Right lobe of liver (tissue), 6 donors: Measurements from ENCODE around the gene STK17B. TPM values are rescaled to one million over a fixed set of nuclear protein-coding genes. Genes with fewer than 3 reads are reported as not detected.
A peak's percentile ranks its signal among the peaks of the same experiment; 100 is the strongest.

Experiments used
- ATAC-seq, 4 donors: fragments of 200-7000 bp; cut with Tn5 transposase; one replicate each; pipeline ENCODE4 v1.9.1; 2020; ENCODE audit warnings: mild to moderate bottlenecking in 4 of 4, moderate library complexity in 4 of 4
- DNase-seq, 3 donors: peaks; one replicate each; pipeline ENCODE4 v3.0.0-alpha.2; 2020
- H3K27ac ChIP-seq, 3 donors: fragments of 200-600 bp; one replicate each; pipeline ENCODE4 v1.8.0; 2022
- H3K27me3 ChIP-seq, 2 donors: fragments of 200-600 bp; one replicate each; pipeline ENCODE4 v1.8.0; 2022
- H3K36me3 ChIP-seq, 4 donors: fragments of 200-600 bp; sonication (generic) in 1 of 4; one replicate each; pipeline versions ENCODE4 v1.5.1 to v1.8.0; 2017 to 2022; ENCODE audit warnings: control low read depth in 1 of 4
- H3K4me1 ChIP-seq, 4 donors: fragments of 200-600 bp; sonication (generic) in 1 of 4; one replicate each; pipeline versions ENCODE4 v1.5.1 to v1.8.0; 2017 to 2022; ENCODE audit warnings: control low read depth in 1 of 4
- H3K4me3 ChIP-seq, 3 donors: fragments of 200-600 bp; one replicate each; pipeline ENCODE4 v1.8.0; 2022
- H3K9me3 ChIP-seq, 4 donors: fragments of 200-600 bp; sonication (generic) in 1 of 4; one replicate each; pipeline versions ENCODE4 v1.5.1 to v1.8.0; 2017 to 2022; ENCODE audit warnings: control low read depth in 1 of 4
- POLR2A ChIP-seq: fragments of 450-650 bp; IDR thresholded peaks from one replicate; pipeline ENCODE4 v1.6.1; 2017; ENCODE audit warnings: antibody characterized with exemption, mild to moderate bottlenecking
- WGBS: methylation state at CpG from one replicate; pipeline ENCODE4 v1.1.6; 2018; ENCODE audit warnings: low coverage, low lambda C conversion rate; ENCODE audit not compliant: insufficient coverage; ENCODE audit errors: missing lambda C conversion rate; 5-methylcytosine and 5-hydroxymethylcytosine counted together
- intact Hi-C, 2 donors: fragments of 100-400 bp; cut with DNase I; formaldehyde crosslinking; loops; one replicate each; pipeline versions ENCODE4 v1.11.2 to v1.14.1; 2022
- total RNA-seq, 6 experiments: library from RNA; depleted of rRNA in 2 of 6; stranded (reverse); fragments of >200 nt in 2 of 6; fragmentation: NEBNext Ultra II Directional in 3 of 6; extraction: Animal tissue kit (Norgen Biotek cat#: 25700) in 3 of 6; gene quantifications; one replicate each; pipeline versions ENCODE4 v1.1.0 to v1.2.4, GENCODE V29; 2016 to 2023
- TF ChIP-seq, protein P1 (sequence below), 4 donors: fragments of 200-600 bp in 3 of 4; fragments of 450-650 bp in 1 of 4; IDR thresholded peaks; one replicate each; pipeline versions ENCODE4 v1.5.1 to v1.8.0; 2016 to 2022; ENCODE audit warnings: antibody characterized with exemption in 4 of 4, mild to moderate bottlenecking in 2 of 4
- donor health status: DM: no; HTN: yes; CAD: no.
- donor health status: DM: no; HTN: no; CAD: no.
- donor health status: DM: no; HTN: no; CAD: no.
- donor health status: DM: no; HTN: yes; CAD: no.
- donor health status: DM: no; HTN: yes; CAD: no.

Gene STK17B
- total RNA-seq, 6 experiments from 2014 or later: 1.7 to 8.7 (median 5.1) TPM

DNA sequence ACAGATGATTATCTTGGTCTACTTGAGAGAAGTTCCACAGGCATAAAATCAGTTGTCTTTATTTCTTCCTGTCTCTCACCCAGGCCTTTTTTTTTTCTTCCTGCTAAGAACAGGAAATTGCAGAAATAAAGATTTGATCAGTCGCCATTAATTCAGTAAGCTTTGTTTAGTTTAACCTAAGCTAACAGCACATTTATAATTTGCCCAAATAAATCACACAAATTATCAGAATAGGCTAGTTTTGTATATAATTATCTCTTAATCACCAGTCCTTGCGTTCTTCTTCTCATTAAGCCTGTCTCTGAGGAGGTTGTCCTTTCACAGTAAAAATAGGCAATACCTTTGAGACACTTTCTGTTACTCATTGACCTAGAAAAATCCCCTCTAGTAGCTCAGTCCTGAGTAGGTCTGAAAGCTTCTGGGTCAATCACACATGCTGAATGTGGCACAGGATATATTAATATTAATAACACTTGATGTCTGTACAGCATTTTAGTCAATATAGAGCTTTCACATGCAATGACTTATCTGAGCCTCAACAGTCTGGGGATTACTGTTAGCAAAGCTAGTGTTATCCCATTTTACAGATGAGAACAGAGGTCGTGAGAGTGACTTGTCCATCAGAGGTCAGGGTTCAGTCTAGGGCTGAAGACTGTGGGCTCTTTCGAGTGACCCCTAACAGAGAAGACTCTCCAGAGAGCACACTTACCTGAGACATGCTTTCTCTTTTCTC, 11.2 kb upstream of the STK17B start:
- Histone ChIP-seq H3K27ac (no peak overlapping the region), H3K4me1 (no peaks in the 10 kb centered on the region), H3K4me3 (no peak overlapping the region), H3K27me3 (no peaks in the 10 kb centered on the region), H3K9me3 (no peaks in the 10 kb centered on the region), H3K36me3 (no peaks in the 10 kb centered on the region)
- TF ChIP-seq POLR2A: no peak
- TF ChIP-seq, protein P1, sequence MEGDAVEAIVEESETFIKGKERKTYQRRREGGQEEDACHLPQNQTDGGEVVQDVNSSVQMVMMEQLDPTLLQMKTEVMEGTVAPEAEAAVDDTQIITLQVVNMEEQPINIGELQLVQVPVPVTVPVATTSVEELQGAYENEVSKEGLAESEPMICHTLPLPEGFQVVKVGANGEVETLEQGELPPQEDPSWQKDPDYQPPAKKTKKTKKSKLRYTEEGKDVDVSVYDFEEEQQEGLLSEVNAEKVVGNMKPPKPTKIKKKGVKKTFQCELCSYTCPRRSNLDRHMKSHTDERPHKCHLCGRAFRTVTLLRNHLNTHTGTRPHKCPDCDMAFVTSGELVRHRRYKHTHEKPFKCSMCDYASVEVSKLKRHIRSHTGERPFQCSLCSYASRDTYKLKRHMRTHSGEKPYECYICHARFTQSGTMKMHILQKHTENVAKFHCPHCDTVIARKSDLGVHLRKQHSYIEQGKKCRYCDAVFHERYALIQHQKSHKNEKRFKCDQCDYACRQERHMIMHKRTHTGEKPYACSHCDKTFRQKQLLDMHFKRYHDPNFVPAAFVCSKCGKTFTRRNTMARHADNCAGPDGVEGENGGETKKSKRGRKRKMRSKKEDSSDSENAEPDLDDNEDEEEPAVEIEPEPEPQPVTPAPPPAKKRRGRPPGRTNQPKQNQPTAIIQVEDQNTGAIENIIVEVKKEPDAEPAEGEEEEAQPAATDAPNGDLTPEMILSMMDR (IDR thresholded peaks at IDR 0.05): no peak
- intact Hi-C loops: no loop called here
- ATAC-seq: no peak
- 35% methylated on average over 3 of the region's 4 CpGs for WGBS
- DNase-seq: no peak

DNA sequence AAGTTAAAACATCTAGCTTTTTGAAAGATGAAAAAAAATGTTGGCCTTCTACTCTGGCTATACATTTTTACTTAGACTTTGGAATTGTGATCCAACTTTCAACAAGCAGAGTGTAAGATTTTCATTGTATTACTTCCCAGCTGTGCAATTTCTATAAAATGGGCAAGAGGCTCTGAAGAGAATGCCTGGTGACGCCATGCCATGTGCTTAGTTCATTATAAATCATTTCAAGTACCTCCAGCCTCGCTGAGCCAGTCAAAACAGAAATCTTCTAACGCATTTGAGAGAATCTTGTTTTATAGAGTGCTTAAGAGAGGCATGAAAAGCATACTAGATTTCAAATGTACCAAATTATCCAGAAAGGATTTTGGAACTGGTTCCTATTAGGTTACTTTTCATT, 10.1 kb upstream of the STK17B start:
- intact Hi-C loops: no loop called here
- TF ChIP-seq, protein P1 (IDR thresholded peaks at IDR 0.05): no peak
- TF ChIP-seq POLR2A: no peak
- no peaks in the 10 kb centered on the region for H3K4me1 ChIP-seq
- H3K4me3 ChIP-seq: no peak overlapping the region
- H3K27me3 ChIP-seq: no peaks in the 10 kb centered on the region
- H3K27ac ChIP-seq: no peak overlapping the region
- no peaks in the 10 kb centered on the region for H3K9me3 ChIP-seq
- ATAC-seq (no peak), DNase-seq (no peak)
- WGBS: 72% methylated on average over 3 of the region's 3 CpGs
- no peaks in the 10 kb centered on the region for H3K36me3 ChIP-seq

DNA sequence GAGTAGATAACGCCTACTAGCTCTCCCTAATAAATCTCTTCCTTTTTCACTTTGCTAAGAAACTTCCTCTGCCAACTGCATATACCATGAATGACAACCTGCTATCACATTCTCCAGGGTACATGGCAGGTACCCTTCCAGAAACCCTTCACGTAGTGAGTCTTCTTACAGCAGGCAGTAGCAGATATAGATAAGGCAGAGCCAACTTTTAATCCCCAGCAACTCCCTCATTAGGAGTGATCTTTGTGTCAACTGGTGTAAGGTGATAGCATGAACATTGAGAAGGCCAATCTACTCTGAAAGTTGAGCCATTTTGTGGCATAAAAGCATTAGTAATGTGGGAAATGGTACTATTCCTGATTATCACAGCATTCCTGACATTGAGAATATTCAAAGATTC, 5.7 kb upstream of the STK17B start:
- no peaks in the 10 kb centered on the region for H3K36me3 ChIP-seq
- no peaks in the 10 kb centered on the region for H3K27me3 ChIP-seq
- no peak for TF ChIP-seq POLR2A
- TF ChIP-seq, protein P1 (IDR thresholded peaks at IDR 0.05): no peak
- no peak overlapping the region for H3K27ac ChIP-seq
- no peaks in the 10 kb centered on the region for H3K9me3 ChIP-seq
- no peak overlapping the region for H3K4me3 ChIP-seq
- intact Hi-C loops: no loop called here
- DNase-seq (no peak), ATAC-seq (no peak)
- H3K4me1 ChIP-seq: no peaks in the 10 kb centered on the region
- 55% methylated on average over 2 of the region's 2 CpGs for WGBS

DNA sequence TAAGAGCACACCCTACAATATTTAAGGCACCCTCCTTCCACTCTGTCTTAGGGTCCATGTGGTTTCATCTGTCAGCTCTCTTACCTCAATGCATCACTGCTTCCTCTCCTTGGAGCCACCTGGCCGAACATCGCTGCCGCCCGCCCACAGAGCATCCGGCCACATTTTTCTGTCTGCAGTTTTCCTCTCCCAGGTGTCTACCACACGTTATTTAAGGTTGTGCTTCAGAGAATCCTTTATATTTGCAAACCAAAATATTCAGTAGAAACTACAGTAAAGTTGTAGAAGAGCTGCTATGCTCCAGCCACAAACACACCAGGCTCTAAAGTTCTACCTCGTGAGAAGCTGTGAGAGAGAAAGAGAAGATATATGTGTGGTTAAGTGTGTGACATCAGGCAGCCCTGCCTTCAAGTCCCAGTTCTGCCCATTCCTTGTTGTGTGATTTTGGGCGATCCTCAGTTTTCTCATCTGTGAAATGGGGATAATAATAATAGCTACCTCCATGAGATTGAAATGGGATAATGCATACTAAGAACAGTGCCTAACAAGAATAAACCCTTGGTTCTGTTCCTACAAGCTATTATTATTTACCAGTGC, 4.9 kb upstream of the STK17B start:
- Histone ChIP-seq H3K4me3 (no peak overlapping the region), H3K4me1 (no peaks in the 10 kb centered on the region), H3K9me3 (no peaks in the 10 kb centered on the region), H3K27me3 (no peaks in the 10 kb centered on the region), H3K36me3 (no peaks in the 10 kb centered on the region), H3K27ac (no peak overlapping the region)
- DNase-seq (no peak), ATAC-seq (peak in 1 of 4 donors; percentile 3)
- intact Hi-C loops: no loop called here
- WGBS: 63% methylated on average over 8 of the region's 8 CpGs
- no peak for TF ChIP-seq POLR2A
- TF ChIP-seq, protein P1 (IDR thresholded peaks at IDR 0.05): no peak
